Spleen (tissue), 11 donors: Measurements from ENCODE around the gene NUP210. TPM values are rescaled to one million over a fixed set of nuclear protein-coding genes. Genes with fewer than 3 reads are reported as not detected.

Experiments used
- DNase-seq: peaks from one replicate; pipeline ENCODE4 v3.0.0-alpha.2; 2020
- H3K27ac ChIP-seq, 8 donors: fragments of 200-600 bp; sonication (generic) in 7 of 8; 1 replicate in 4 of 8; 2 replicates in 4 of 8; pipeline versions ENCODE4 v1.5.0 to v1.8.0; 2016 to 2021; ENCODE audit warnings: inconsistent platforms in 4 of 8, mild to moderate bottlenecking in 4 of 8, moderate library complexity in 1 of 8
- H3K27me3 ChIP-seq, 7 donors: fragments of 200-600 bp; sonication (generic) in 6 of 7; replicated peaks in 1 of 7; 1 replicate in 4 of 7; 2 replicates in 3 of 7; pipeline versions ENCODE4 v1.5.0 to v1.8.0; 2016 to 2021; ENCODE audit warnings: inconsistent platforms in 3 of 7, mild to moderate bottlenecking in 1 of 7
- H3K36me3 ChIP-seq, 6 donors: fragments of 200-600 bp; sonication (generic) in 5 of 6; 1 replicate in 4 of 6; 2 replicates in 2 of 6; pipeline versions ENCODE4 v1.5.0 to v1.8.0; 2016 to 2021; ENCODE audit warnings: inconsistent platforms in 2 of 6
- H3K4me1 ChIP-seq, 6 donors: fragments of 200-600 bp; sonication (generic) in 5 of 6; 1 replicate in 3 of 6; 2 replicates in 3 of 6; pipeline versions ENCODE4 v1.5.0 to v1.8.0; 2016 to 2021; ENCODE audit warnings: inconsistent platforms in 3 of 6
- H3K4me3 ChIP-seq, 8 donors: fragments of 200-600 bp; sonication (generic) in 7 of 8; 1 replicate in 4 of 8; 2 replicates in 4 of 8; pipeline versions ENCODE4 v1.5.0 to v1.8.0; 2016 to 2021; ENCODE audit warnings: inconsistent platforms in 4 of 8, mild to moderate bottlenecking in 4 of 8, moderate library complexity in 2 of 8
- H3K9me3 ChIP-seq, 8 donors: fragments of 200-600 bp; sonication (generic) in 7 of 8; 1 replicate in 4 of 8; 2 replicates in 4 of 8; pipeline versions ENCODE4 v1.5.0 to v1.8.0; 2016 to 2021; ENCODE audit warnings: inconsistent platforms in 4 of 8
- POLR2A ChIP-seq, 3 donors: fragments of 450-650 bp; IDR thresholded peaks; one replicate each; pipeline ENCODE4 v1.5.1; 2017; ENCODE audit warnings: antibody characterized with exemption in 3 of 3, mild to moderate bottlenecking in 1 of 3
- POLR2AphosphoS5 ChIP-seq, 3 donors: sonication (generic); formaldehyde crosslinking; IDR thresholded peaks; one replicate each; pipeline ENCODE4 v1.5.1; 2017; ENCODE audit warnings: antibody characterized with exemption in 3 of 3
- WGBS, 5 donors: extraction: QIAGEN DNeasy Blood & Tissue Kit in 3 of 5; methylation state at CpG; one replicate each; pipeline versions ENCODE4 v1.1.5 to v1.1.7; 2013 to 2018; 5-methylcytosine and 5-hydroxymethylcytosine counted together
- intact Hi-C: fragments of 100-400 bp; cut with DNase I; formaldehyde crosslinking; loops from one replicate; pipeline ENCODE4 v1.15.0; 2023; ENCODE audit warnings: low total_unique reads
- polyA plus RNA-seq, 3 donors: library from polyadenylated mRNA; stranded (reverse); fragments of 200-250 nt; gene quantifications; one replicate each; pipeline ENCODE4 v1.2.1, GENCODE V29; 2013
- total RNA-seq, 7 donors: library from RNA; depleted of rRNA in 3 of 7; stranded (reverse); fragments of >200 nt in 3 of 7; fragmentation: NEBNext Ultra II Directional in 4 of 7; extraction: Animal tissue kit (Norgen Biotek cat#: 25700) in 4 of 7; gene quantifications; one replicate each; pipeline versions ENCODE4 v1.1.0 to v1.2.1, GENCODE V29; 2016 to 2021
- TF ChIP-seq, protein P1 (sequence below), 11 experiments: fragments of 200-600 bp in 7 of 11; fragments of 450-650 bp in 4 of 11; sonication (generic) in 4 of 11; IDR thresholded peaks in 8 of 11; conservative IDR thresholded peaks in 3 of 11; 1 replicate in 7 of 11; 2 replicates in 4 of 11; pipeline versions ENCODE4 v1.4.0 to v1.8.0; 2016 to 2021; ENCODE audit warnings: antibody characterized with exemption in 11 of 11, inconsistent platforms in 4 of 11, mild to moderate bottlenecking in 1 of 11
- donor health status: healthy with polysubstance abuse.
- donor health status: DM: no; HTN: no; CAD: no; lungs with moderate emphysema.
- donor health status: DM: no; HTN: no; CAD: no.
- donor health status: Bipolar disorder and iron deficiency.
- donor health status: healthy.
- donor health status: DM: no; HTN: no; CAD: no.
- donor health status: DM: yes; HTN: yes; CAD: no.

Gene NUP210
- total and polyA plus RNA-seq, 10 donors: 20.1 to 76.8 (median 58.2) TPM

DNA sequence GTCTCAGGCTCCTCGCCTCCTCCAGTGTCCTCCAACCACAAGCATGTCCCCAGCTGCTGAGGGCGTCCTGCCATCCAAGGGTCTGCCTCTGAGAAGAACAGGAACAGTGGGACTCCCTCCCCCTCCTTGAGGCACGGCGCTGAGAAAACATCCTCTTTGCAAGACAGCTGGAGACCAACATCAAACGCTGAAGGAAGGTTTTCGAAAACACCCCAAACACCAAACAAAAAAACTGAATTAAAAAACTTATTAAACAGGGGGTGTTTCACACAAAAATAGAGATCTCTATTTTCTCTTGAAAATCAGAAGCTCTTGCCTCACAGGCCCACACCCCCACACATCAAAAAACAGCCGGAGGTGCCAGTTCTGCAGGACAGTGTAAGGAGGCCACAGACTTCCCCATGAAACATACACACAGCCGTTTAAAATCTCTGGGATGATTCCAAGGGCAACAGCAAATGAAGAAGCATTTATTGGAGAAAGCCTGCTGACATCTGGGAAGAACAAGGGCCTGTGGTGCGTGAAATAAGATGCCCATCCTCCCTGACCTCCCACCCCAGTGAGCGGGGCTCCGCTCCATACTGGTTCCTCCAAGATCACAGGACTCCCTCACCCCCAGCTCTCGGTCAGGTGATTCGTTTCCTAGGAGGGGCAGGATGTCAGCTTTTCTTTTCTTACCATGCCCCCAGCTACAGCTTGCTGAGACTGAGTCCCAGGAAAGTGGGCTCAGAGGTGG, 71.3 kb downstream of the NUP210 start:
- H3K9me3 ChIP-seq: no peaks in the 10 kb centered on the region
- TF ChIP-seq POLR2AphosphoS5 (IDR thresholded peaks at IDR 0.05) (peak in 1 of 3 donors; percentile 9), POLR2A (IDR thresholded peaks at IDR 0.05) (no peak)
- H3K4me1 ChIP-seq: peaks cover 11 to 73% (median 31%) of the 10 kb centered on the region in 6 donors
- intact Hi-C loops: loop anchor here (10.0 kb wide), 1 partner anchor 106 kb away; no protein-coding TSS in a partner anchor
- no peak for DNase-seq
- peak overlapping the region in 2 of 8 donors; percentile 34 to 76 for H3K27ac ChIP-seq
- no peak overlapping the region for H3K4me3 ChIP-seq
- H3K36me3 ChIP-seq: peaks cover 2 to 100% (median 52%) of the 10 kb centered on the region in 6 donors
- WGBS, 5 donors: 25 to 45% (median 38%) methylated on average over 8 to 13 of the region's 13 CpGs
- H3K27me3 ChIP-seq: no peaks in the 10 kb centered on the region

DNA sequence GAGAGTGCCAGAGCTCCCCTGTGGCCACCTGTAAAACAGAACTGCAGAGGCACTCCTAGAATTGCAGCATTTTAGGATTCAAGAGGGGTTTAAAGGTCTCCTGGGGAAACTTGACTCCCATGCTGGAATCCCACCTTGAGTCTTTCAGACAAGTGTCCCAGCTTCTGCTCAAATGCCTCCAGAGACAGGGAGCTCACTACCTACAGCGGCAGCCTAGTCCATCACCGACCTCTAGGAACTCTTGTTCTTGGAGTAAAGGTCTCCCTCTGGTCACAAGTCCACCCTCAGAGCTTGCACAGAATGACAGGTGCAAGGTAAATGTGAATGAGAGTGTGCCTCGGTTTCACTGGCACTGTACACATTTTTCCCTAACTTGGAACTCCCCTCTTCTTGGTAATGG, 72.0 kb downstream of the NUP210 start:
- H3K36me3 ChIP-seq: peaks cover 2 to 100% (median 44%) of the 10 kb centered on the region in 6 donors
- H3K27me3 ChIP-seq: no peaks in the 10 kb centered on the region
- peaks cover 11 to 71% (median 29%) of the 10 kb centered on the region in 6 donors for H3K4me1 ChIP-seq
- TF ChIP-seq, protein P1, sequence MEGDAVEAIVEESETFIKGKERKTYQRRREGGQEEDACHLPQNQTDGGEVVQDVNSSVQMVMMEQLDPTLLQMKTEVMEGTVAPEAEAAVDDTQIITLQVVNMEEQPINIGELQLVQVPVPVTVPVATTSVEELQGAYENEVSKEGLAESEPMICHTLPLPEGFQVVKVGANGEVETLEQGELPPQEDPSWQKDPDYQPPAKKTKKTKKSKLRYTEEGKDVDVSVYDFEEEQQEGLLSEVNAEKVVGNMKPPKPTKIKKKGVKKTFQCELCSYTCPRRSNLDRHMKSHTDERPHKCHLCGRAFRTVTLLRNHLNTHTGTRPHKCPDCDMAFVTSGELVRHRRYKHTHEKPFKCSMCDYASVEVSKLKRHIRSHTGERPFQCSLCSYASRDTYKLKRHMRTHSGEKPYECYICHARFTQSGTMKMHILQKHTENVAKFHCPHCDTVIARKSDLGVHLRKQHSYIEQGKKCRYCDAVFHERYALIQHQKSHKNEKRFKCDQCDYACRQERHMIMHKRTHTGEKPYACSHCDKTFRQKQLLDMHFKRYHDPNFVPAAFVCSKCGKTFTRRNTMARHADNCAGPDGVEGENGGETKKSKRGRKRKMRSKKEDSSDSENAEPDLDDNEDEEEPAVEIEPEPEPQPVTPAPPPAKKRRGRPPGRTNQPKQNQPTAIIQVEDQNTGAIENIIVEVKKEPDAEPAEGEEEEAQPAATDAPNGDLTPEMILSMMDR (IDR thresholded peaks at IDR 0.05 in 8 of 11, conservative IDR thresholded peaks at IDR 0.05 in 3 of 11): no peak
- TF ChIP-seq POLR2AphosphoS5 (IDR thresholded peaks at IDR 0.05): no peak
- no peak for TF ChIP-seq POLR2A (IDR thresholded peaks at IDR 0.05)
- WGBS, 5 donors: 80 to 88% (median 84%) methylated on average over 3 of the region's 3 CpGs
- no peaks in the 10 kb centered on the region for H3K9me3 ChIP-seq
- intact Hi-C loops: loop anchor here (10.0 kb wide), 1 partner anchor 107 kb away; no protein-coding TSS in a partner anchor
- no peak overlapping the region for H3K4me3 ChIP-seq
- DNase-seq: no peak
- peak overlapping the region in 2 of 8 donors; percentile 56 to 76 for H3K27ac ChIP-seq

DNA sequence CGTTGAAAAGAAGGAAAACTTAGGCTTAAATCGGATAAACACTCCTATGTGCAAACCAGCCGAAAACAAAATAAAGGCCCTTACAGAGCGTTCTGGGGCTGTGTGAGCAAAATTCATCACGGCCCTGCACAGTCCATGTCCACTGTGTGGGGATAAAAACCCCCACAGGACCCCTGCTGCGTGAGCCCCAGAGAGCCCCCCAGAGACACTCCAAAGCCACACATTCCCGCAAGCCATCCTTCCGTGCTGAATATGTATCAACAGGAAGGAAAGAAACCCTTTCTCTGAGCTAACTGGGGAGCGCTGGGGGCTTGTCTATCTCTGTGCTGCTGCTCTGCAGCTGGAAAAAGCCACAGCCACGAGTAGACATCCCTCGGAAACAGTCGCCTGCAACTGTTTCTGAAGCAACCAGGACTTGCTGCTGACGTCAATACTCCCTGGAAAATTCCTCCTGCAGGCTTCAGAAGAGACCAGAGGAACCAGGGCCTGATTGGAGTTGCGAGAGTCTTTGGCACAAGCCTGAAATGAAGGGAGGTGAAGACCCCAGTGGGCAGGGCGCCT, 72.7 kb downstream of the NUP210 start:
- no peak for DNase-seq
- H3K4me1 ChIP-seq: peaks cover 11 to 65% (median 28%) of the 10 kb centered on the region in 6 donors
- 63 to 76% (median 72%) methylated on average over 11 to 15 of the region's 15 CpGs for WGBS, 5 donors
- no peaks in the 10 kb centered on the region for H3K9me3 ChIP-seq
- H3K27ac ChIP-seq: peak overlapping the region in 3 of 8 donors; percentile 42 to 76 (median 56)
- H3K36me3 ChIP-seq: peaks cover 2 to 100% (median 42%) of the 10 kb centered on the region in 6 donors
- TF ChIP-seq POLR2A (IDR thresholded peaks at IDR 0.05) (no peak), POLR2AphosphoS5 (IDR thresholded peaks at IDR 0.05) (no peak)
- TF ChIP-seq, protein P1 (IDR thresholded peaks at IDR 0.05 in 8 of 11, conservative IDR thresholded peaks at IDR 0.05 in 3 of 11): no peak
- H3K27me3 ChIP-seq: no peaks in the 10 kb centered on the region
- H3K4me3 ChIP-seq: no peak overlapping the region
- intact Hi-C loops: loop anchor here (10.0 kb wide), 1 partner anchor 107 kb away; no protein-coding TSS in a partner anchor

DNA sequence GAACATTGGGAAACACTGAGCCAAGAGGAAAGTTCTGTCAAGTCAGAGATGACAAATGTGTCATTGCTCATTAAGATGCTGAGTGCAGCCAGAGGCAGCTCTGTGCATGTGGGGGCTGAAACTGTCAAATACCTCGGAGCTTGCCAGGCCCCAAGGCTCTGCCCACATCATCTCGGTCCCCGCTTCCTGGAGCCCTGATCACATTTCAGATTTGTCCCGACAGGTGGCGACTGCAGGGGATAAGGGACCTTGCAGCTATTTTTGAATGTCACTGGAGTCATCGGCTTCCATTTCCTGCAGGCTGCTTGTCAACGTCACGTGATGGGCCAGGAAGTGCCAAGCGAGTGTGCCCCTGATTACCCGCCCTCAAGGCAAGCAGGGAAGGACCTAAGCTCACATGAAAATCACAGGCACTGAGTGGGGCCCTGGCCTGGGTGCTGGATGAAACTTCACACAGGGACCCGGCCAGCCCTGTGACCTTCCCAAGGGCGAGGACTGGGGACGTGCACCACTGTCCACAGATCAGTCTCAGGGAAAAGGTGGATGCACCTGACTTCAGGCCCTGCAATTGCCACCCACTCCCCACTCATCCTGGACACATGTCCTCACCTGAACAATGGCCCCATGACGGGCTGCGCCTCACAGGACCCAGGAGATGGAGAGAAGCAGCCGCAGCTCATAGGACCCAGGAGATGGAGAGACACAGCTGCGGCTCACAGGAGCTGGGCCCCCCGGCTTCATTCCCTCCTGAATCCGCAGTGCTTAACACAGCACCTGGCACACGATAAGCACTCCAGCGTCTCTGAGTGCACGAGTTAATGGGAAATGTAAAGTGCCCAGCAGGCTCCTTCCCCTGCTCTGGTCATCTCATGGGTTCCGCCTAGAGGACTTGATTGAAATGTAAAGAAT, 73.4 kb downstream of the NUP210 start:
- TF ChIP-seq POLR2AphosphoS5 (IDR thresholded peaks at IDR 0.05) (peak; percentile 27 to 62 (median 54)), POLR2A (IDR thresholded peaks at IDR 0.05) (no peak)
- TF ChIP-seq, protein P1 (IDR thresholded peaks at IDR 0.05 in 8 of 11, conservative IDR thresholded peaks at IDR 0.05 in 3 of 11): peak in 7 of 11 experiments; percentile 27 to 52 (median 31)
- Histone ChIP-seq H3K27me3 (no peaks in the 10 kb centered on the region), H3K9me3 (no peaks in the 10 kb centered on the region), H3K4me3 (no peak overlapping the region), H3K36me3 (peaks cover 0 to 100% (median 38%) of the 10 kb centered on the region in 6 donors), H3K4me1 (peaks cover 11 to 61% (median 28%) of the 10 kb centered on the region in 6 donors), H3K27ac (peak overlapping the region in 4 of 8 donors; percentile 16 to 76 (median 49))
- peak; percentile 86 for DNase-seq
- WGBS, 5 donors: 45 to 57% (median 54%) methylated on average over 21 to 23 of the region's 23 CpGs
- intact Hi-C loops: loop anchor here (10.0 kb wide), 1 partner anchor 108 kb away; no protein-coding TSS in a partner anchor
